SJSA1 (cell line): ENCODE measurements around the gene FAM149B1. TPM values are rescaled to one million over a fixed set of nuclear protein-coding genes. Genes with fewer than 3 reads are reported as not detected.

Experiments
- total RNA-seq: library from RNA; depleted of rRNA; stranded (reverse); fragments of >200 nt; shearing (Covaris generic); gene quantifications from 2 replicates; pipeline ENCODE4 v1.2.3, GENCODE V29; 2014; rRNA removed

Gene FAM149B1
- total RNA-seq, 1 experiment from 2014 or later, result 15.4 TPM

Other genes starting within 250 kb of the FAM149B1 start
- not detected in 2 replicates for gene PLA2G12B, start 213.3 kb upstream of the FAM149B1 start, total RNA-seq
- 100 and 103 TPM in 2 replicates for gene P4HA1, start 71.3 kb upstream of the FAM149B1 start, total RNA-seq
- gene NUDT13, start 57.7 kb upstream of the FAM149B1 start, total RNA-seq, result 0.31 and 0.50 TPM in 2 replicates
- 39.2 and 47.4 TPM in 2 replicates for gene ECD, start 111 bp upstream of the FAM149B1 start, total RNA-seq
- 85.5 and 106 TPM in 2 replicates for gene DNAJC9, start 79.1 kb downstream of the FAM149B1 start, total RNA-seq
- 63.8 and 79.0 TPM in 2 replicates for gene MRPS16, start 84.5 kb downstream of the FAM149B1 start, total RNA-seq
- 0.08 and 0.25 TPM in 2 replicates for gene CFAP70, start 190.7 kb downstream of the FAM149B1 start, total RNA-seq
- 172 and 193 TPM in 2 replicates for gene ANXA7, start 245.9 kb downstream of the FAM149B1 start, total RNA-seq